IMR-90 (cell line): ENCODE data around the gene WFDC13. TPM values are rescaled to one million over a fixed set of nuclear protein-coding genes. Genes with fewer than 3 reads are reported as not detected.

Experiments used
- ATAC-seq: fragments of 200-7000 bp; cut with Tn5 transposase; 2 replicates; pipeline ENCODE4 v1.9.1; 2020; ENCODE audit warnings: low read depth, mild to moderate bottlenecking, moderate library complexity
- BruUV-seq: library from RNA; stranded (reverse); fragments of 400-500 nt; replicated peaks from 2 replicates; lab custom pipeline; 2021; lab: Mats Ljungman, UMichigan
- CTCF ChIA-PET: fragments of 300-600 bp; formaldehyde crosslinking; extraction: SDS; loops from one replicate; lab custom pipeline; 2021; ENCODE audit warnings: antibody characterized with exemption; lab: Yijun Ruan, JAX
- POLR2A ChIA-PET: fragments of 300-600 bp; sonication (Branson Sonifier 250); formaldehyde crosslinking; loops from one replicate; lab custom pipeline; 2022; ENCODE audit warnings: antibody characterized with exemption; ENCODE audit not compliant: unreplicated experiment; lab: Charles Lee
- DNase-seq: peaks from one replicate; pipeline ENCODE4 v3.0.0; 2013
- H2AFZ ChIP-seq: replicated peaks from 2 replicates; pipeline ENCODE3; 2013; ENCODE audit warnings: low read length, mild to moderate bottlenecking; ENCODE audit not compliant: poor library complexity
- H2AK5ac ChIP-seq: 2 replicates; pipeline ENCODE4 v1.6.1; 2013; ENCODE audit warnings: low read depth, low read length, inconsistent platforms
- H2AK9ac ChIP-seq: replicated peaks from 2 replicates; pipeline ENCODE3; 2013; ENCODE audit warnings: mild to moderate bottlenecking, low read depth, low read length, moderate library complexity; ENCODE audit not compliant: poor library complexity
- H2BK120ac ChIP-seq: 2 replicates; pipeline ENCODE4 v1.6.1; 2013; ENCODE audit warnings: low read depth, low read length, inconsistent platforms
- H2BK15ac ChIP-seq: 3 replicates; pipeline ENCODE4 v1.6.1; 2013; ENCODE audit warnings: low read depth, low read length, inconsistent platforms
- H2BK20ac ChIP-seq: 2 replicates; pipeline ENCODE4 v1.6.1; 2013; ENCODE audit warnings: low read depth, mild to moderate bottlenecking, inconsistent platforms, low read length, moderate library complexity
- H2BK5ac ChIP-seq: 2 replicates; pipeline ENCODE4 v1.6.1; 2013; ENCODE audit warnings: mild to moderate bottlenecking, low read depth, low read length, inconsistent platforms; ENCODE audit not compliant: poor library complexity, severe bottlenecking
- H3K14ac ChIP-seq: replicated peaks from 2 replicates; pipeline ENCODE4 v1.6.1; 2013; ENCODE audit warnings: low read depth, low read length, inconsistent platforms
- H3K18ac ChIP-seq: 2 replicates; pipeline ENCODE4 v1.6.1; 2013; ENCODE audit warnings: low read depth, low read length, control low read depth
- H3K23ac ChIP-seq: 2 replicates; pipeline ENCODE4 v1.6.1; 2013; ENCODE audit warnings: low read depth, low read length, inconsistent platforms
- H3K27ac ChIP-seq: 2 replicates; pipeline ENCODE4 v1.5.1; 2013; ENCODE audit warnings: mild to moderate bottlenecking, control low read depth, low read length; ENCODE audit not compliant: insufficient read depth
- H3K27me3 ChIP-seq: 2 replicates; pipeline ENCODE4 v1.6.1; 2013; ENCODE audit warnings: low read length; ENCODE audit not compliant: control insufficient read depth, insufficient read depth
- H3K36me3 ChIP-seq: 2 replicates; pipeline ENCODE4 v1.6.1; 2013; ENCODE audit warnings: low read length, mixed read lengths; ENCODE audit not compliant: control insufficient read depth, insufficient read depth
- H3K4ac ChIP-seq: 2 replicates; pipeline ENCODE4 v1.6.1; 2013; ENCODE audit warnings: low read depth, low read length, inconsistent platforms
- H3K4me1 ChIP-seq: 2 replicates; pipeline ENCODE4 v1.6.1; 2013; ENCODE audit warnings: low read length, mixed read lengths; ENCODE audit not compliant: control insufficient read depth, insufficient read depth
- H3K4me2 ChIP-seq: 2 replicates; pipeline ENCODE4 v1.6.1; 2013; ENCODE audit warnings: low read depth, mild to moderate bottlenecking, control low read depth, low read length, moderate library complexity
- H3K4me3 ChIP-seq: 2 replicates; pipeline ENCODE4 v1.5.1; 2013; ENCODE audit warnings: low read depth, mild to moderate bottlenecking, control low read depth, low read length, moderate library complexity; ENCODE audit not compliant: insufficient read depth
- H3K56ac ChIP-seq: 2 replicates; pipeline ENCODE4 v1.6.1; 2013; ENCODE audit warnings: low read length, inconsistent platforms; ENCODE audit not compliant: insufficient read depth; ENCODE audit errors: extremely low read depth
- H3K79me1 ChIP-seq, 2 experiments: 2 replicates each; pipeline ENCODE4 v1.6.1; 2013; ENCODE audit warnings: low read length in 2 of 2, inconsistent platforms in 1 of 2, low read depth in 1 of 2
- H3K9ac ChIP-seq: 2 replicates; pipeline ENCODE4 v1.6.1; 2013; ENCODE audit warnings: low read depth, low read length, control low read depth
- H3K9me1 ChIP-seq: 2 replicates; pipeline ENCODE4 v1.6.1; 2013; ENCODE audit warnings: low read length, inconsistent platforms; ENCODE audit not compliant: insufficient read depth
- H3K9me3 ChIP-seq: 2 replicates; pipeline ENCODE4 v1.6.1; 2013; ENCODE audit warnings: low read length; ENCODE audit not compliant: control insufficient read depth, insufficient read depth
- H4K20me1 ChIP-seq: 2 replicates; pipeline ENCODE4 v1.6.1; 2013; ENCODE audit warnings: low read length, inconsistent platforms; ENCODE audit not compliant: insufficient read depth
- H4K5ac ChIP-seq: 2 replicates; pipeline ENCODE4 v1.6.1; 2013; ENCODE audit warnings: mild to moderate bottlenecking, low read depth, low read length, control low read depth
- H4K8ac ChIP-seq, 2 experiments: 2 replicates each; pipeline ENCODE4 v1.6.1; 2013; ENCODE audit warnings: low read depth in 2 of 2, low read length in 2 of 2, control low read depth in 1 of 2, inconsistent platforms in 1 of 2
- H4K91ac ChIP-seq: 2 replicates; pipeline ENCODE4 v1.6.1; 2013; ENCODE audit warnings: low read depth, low read length, inconsistent platforms; ENCODE audit not compliant: insufficient read depth
- BHLHE40 ChIP-seq: fragments of 150-350 bp; IDR thresholded peaks from 2 replicates; pipeline ENCODE4 v1.6.1; 2016; ENCODE audit warnings: mild to moderate bottlenecking, low read depth, low read length
- FOS ChIP-seq: fragments of 150-350 bp; IDR thresholded peaks from 2 replicates; pipeline ENCODE4 v1.6.1; 2016; ENCODE audit warnings: low read depth, low read length
- MAFK ChIP-seq: IDR thresholded peaks from 2 replicates; pipeline ENCODE4 v1.6.1; 2012; ENCODE audit warnings: low read depth, low read length, improper control_type of control experiment
- MAZ ChIP-seq: IDR thresholded peaks from 2 replicates; pipeline ENCODE4 v1.6.1; 2012; ENCODE audit warnings: low read depth, mild to moderate bottlenecking, low read length, improper control_type of control experiment, moderate library complexity, borderline replicate concordance
- MXI1 ChIP-seq: IDR thresholded peaks from 2 replicates; pipeline ENCODE4 v1.6.1; 2012; ENCODE audit warnings: low read depth, mild to moderate bottlenecking, low read length, moderate library complexity, borderline replicate concordance
- NFE2L2 ChIP-seq: fragments of 150-350 bp; IDR thresholded peaks from 2 replicates; pipeline ENCODE4 v1.6.1; 2016; ENCODE audit warnings: low read depth, mild to moderate bottlenecking, low read length
- POLR2A ChIP-seq: IDR thresholded peaks from 2 replicates; pipeline ENCODE4 v1.6.1; 2012; ENCODE audit warnings: mild to moderate bottlenecking, low read depth, low read length
- RCOR1 ChIP-seq: IDR thresholded peaks from 2 replicates; pipeline ENCODE4 v1.6.1; 2012; ENCODE audit warnings: mild to moderate bottlenecking, low read length, improper control_type of control experiment; ENCODE audit not compliant: insufficient replicate concordance
- RFX5 ChIP-seq: IDR thresholded peaks from 2 replicates; pipeline ENCODE4 v1.8.0; 2012; ENCODE audit warnings: low read depth, mild to moderate bottlenecking, low read length, moderate library complexity
- dilution Hi-C: fragments of 300-500 bp; cut with HindIII; formaldehyde crosslinking; loops from one replicate; pipeline ENCODE4 v1.14.3; 2018; ENCODE audit warnings: low sequenced_read_pairs; ENCODE audit not compliant: unreplicated experiment
- in situ Hi-C: fragments of 300-500 bp; cut with MboI; formaldehyde crosslinking; loops from 3 replicates; pipeline ENCODE4 v1.14.3; 2019; ENCODE audit warnings: low sequenced_read_pairs, inconsistent platforms, mixed read lengths
- intact Hi-C: fragments of 100-400 bp; cut with micrococcal nuclease; formaldehyde crosslinking; loops from 2 replicates; pipeline ENCODE4 v1.10.0; 2022
- polyA plus RNA-seq, 3 experiments: library from polyadenylated mRNA; depleted of rRNA; stranded (reverse); fragments of >200 nt; gene quantifications; 2 replicates each; pipeline ENCODE4 v1.2.3, GENCODE V29; 2012; ENCODE audit warnings: low replicate concordance in 1 of 3
- total RNA-seq: library from RNA; depleted of rRNA; stranded (reverse); fragments of >200 nt; gene quantifications from 2 replicates; pipeline ENCODE4 v1.2.3, GENCODE V29; 2012
- TF ChIP-seq, protein P1 (sequence below): fragments of 150-350 bp; IDR thresholded peaks from 2 replicates; pipeline ENCODE4 v1.6.1; 2016; ENCODE audit warnings: low read depth, mild to moderate bottlenecking, low read length, moderate library complexity, borderline replicate concordance

Gene WFDC13
- total and polyA plus RNA-seq, 2 of the 4 experiments (the other 2 are of a cell fraction), result not detected

DNA sequence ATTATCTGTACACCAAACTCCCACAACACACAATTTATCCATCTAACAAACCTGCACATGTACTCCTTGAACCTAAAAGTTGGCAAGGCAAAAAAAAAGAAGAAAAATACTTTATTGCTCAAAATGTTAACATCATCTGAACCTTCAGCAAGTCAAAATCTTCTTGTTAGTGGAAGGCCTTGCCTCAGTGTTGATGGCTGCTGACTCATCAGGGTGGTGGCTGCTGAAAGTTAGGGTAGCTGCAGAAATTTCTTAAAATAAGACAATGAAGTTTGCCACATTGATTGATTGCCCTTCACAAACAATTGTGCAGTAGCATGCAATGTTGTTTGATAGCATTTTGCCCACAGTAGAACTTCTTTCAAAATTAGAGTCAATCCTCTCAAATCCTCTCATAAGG lies 29.1 kb upstream of the WFDC13 start:
- no peaks in the 10 kb centered on the region for H3K36me3 ChIP-seq
- H4K20me1 ChIP-seq, result no peaks in the 10 kb centered on the region
- no peak overlapping the region for H3K27ac ChIP-seq
- H2AK5ac ChIP-seq, result no peak overlapping the region
- H3K4me1 ChIP-seq, result no peaks in the 10 kb centered on the region
- no peak overlapping the region for H3K23ac ChIP-seq
- no peak overlapping the region for H3K14ac ChIP-seq
- in situ Hi-C loops (no loop called here), intact Hi-C loops (no loop called here), dilution Hi-C loops (no loop called here)
- H3K27me3 ChIP-seq, result no peaks in the 10 kb centered on the region
- H2AK9ac ChIP-seq, result no peak overlapping the region
- CTCF ChIA-PET, result no interaction called here
- no peak overlapping the region for H3K18ac ChIP-seq
- no peak overlapping the region for H2BK15ac ChIP-seq
- no peak overlapping the region for H2BK5ac ChIP-seq
- no peak overlapping the region for H3K56ac ChIP-seq
- no peak overlapping the region for H3K9ac ChIP-seq
- POLR2A ChIA-PET, result no interaction called here
- no peak overlapping the region for H3K4me3 ChIP-seq
- no peaks in the 10 kb centered on the region for H3K79me1 ChIP-seq
- H4K91ac ChIP-seq, result no peak overlapping the region
- no peaks in the 10 kb centered on the region for H3K9me3 ChIP-seq
- DNase-seq (no peak), ATAC-seq (no peak)
- no peak overlapping the region for H3K4me2 ChIP-seq
- no peak for TF ChIP-seq MAFK
- TF ChIP-seq RFX5, result no peak
- TF ChIP-seq, protein P1, sequence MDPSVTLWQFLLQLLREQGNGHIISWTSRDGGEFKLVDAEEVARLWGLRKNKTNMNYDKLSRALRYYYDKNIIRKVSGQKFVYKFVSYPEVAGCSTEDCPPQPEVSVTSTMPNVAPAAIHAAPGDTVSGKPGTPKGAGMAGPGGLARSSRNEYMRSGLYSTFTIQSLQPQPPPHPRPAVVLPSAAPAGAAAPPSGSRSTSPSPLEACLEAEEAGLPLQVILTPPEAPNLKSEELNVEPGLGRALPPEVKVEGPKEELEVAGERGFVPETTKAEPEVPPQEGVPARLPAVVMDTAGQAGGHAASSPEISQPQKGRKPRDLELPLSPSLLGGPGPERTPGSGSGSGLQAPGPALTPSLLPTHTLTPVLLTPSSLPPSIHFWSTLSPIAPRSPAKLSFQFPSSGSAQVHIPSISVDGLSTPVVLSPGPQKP, result no peak
- TF ChIP-seq BHLHE40, result no peak
- TF ChIP-seq MXI1, result no peak
- TF ChIP-seq FOS, result no peak
- no peak for TF ChIP-seq POLR2A
- TF ChIP-seq NFE2L2, result no peak
- no peak for TF ChIP-seq MAZ
- TF ChIP-seq RCOR1, result no peak
- no peak overlapping the region for H2BK20ac ChIP-seq
- H3K9me1 ChIP-seq, result no peaks in the 10 kb centered on the region
- no TSS peak for BruUV-seq
- no peak overlapping the region for H4K5ac ChIP-seq
- H2BK120ac ChIP-seq, result no peak overlapping the region
- H2AFZ ChIP-seq, result no peak overlapping the region
- H4K8ac ChIP-seq, result no peak overlapping the region
- no peak overlapping the region for H3K4ac ChIP-seq
